ENCODE measurements around the gene PHACTR3. TPM values are rescaled to one million over a fixed set of nuclear protein-coding genes. Genes with fewer than 3 reads are reported as not detected.

The PHACTR3 gene
- total RNA-seq, 2 experiments from 2014 or later, result not detected

- Mint-ChIP-seq H3K36me3 (no peaks in the 10 kb centered on the region), H3K27me3 (no peaks in the 10 kb centered on the region), H3K4me3 (no peak overlapping the region), H3K27ac (no peak overlapping the region), H3K4me1 (ENCODE audit: low read depth) (no peaks in the 10 kb centered on the region), H3K9me3 (no peaks in the 10 kb centered on the region)
- no peak for DNase-seq
- CTCF ChIA-PET, result no interaction called here
- intact Hi-C loops (cut with micrococcal nuclease), result no loop called here
- POLR2A ChIA-PET, result no interaction called here
Measured at GRCh38 chr20:59810449-59811187, 206.3 kb downstream of the PHACTR3 start.

- POLR2A ChIA-PET, result no interaction called here
- Mint-ChIP-seq H3K4me3 (no peak overlapping the region), H3K27me3 (no peaks in the 10 kb centered on the region), H3K9me3 (no peaks in the 10 kb centered on the region), H3K4me1 (ENCODE audit: low read depth) (no peaks in the 10 kb centered on the region), H3K36me3 (no peaks in the 10 kb centered on the region), H3K27ac (no peak overlapping the region)
- CTCF ChIA-PET, result interaction anchor here (0.7 kb wide), 1 partner anchor 38 kb away, joined by 3 read pairs; no protein-coding TSS in a partner anchor
- intact Hi-C loops (cut with micrococcal nuclease), result no loop called here
- DNase-seq, result no peak
Measured at GRCh38 chr20:59811681-59812171, 207.4 kb downstream of the PHACTR3 start.

GRCh38 chr20:59812286-59813125, 208.2 kb downstream of the PHACTR3 start:
- DNase-seq, result no peak
- POLR2A ChIA-PET, result no interaction called here

GRCh38 chr20:59813126-59813947, 209.0 kb downstream of the PHACTR3 start:
- DNase-seq, result no peak
- no peaks in the 10 kb centered on the region for H3K4me1 Mint-ChIP-seq (ENCODE audit: low read depth)
- H3K36me3 Mint-ChIP-seq, result no peaks in the 10 kb centered on the region
- H3K27ac Mint-ChIP-seq, result no peak overlapping the region
- H3K4me3 Mint-ChIP-seq, result no peak overlapping the region
- H3K27me3 Mint-ChIP-seq, result peaks cover 3% of the 10 kb centered on the region
- POLR2A ChIA-PET, result no interaction called here
- intact Hi-C loops (cut with micrococcal nuclease), result no loop called here
- H3K9me3 Mint-ChIP-seq, result no peaks in the 10 kb centered on the region
- CTCF ChIA-PET, result no interaction called here

More at GRCh38 chr20:59812286-59813125, 208.2 kb downstream of the PHACTR3 start:
- no peak overlapping the region for H3K4me3 Mint-ChIP-seq
- H3K36me3 Mint-ChIP-seq, result no peaks in the 10 kb centered on the region
- intact Hi-C loops (cut with micrococcal nuclease), result no loop called here
- no peaks in the 10 kb centered on the region for H3K4me1 Mint-ChIP-seq (ENCODE audit: low read depth)
- no peaks in the 10 kb centered on the region for H3K9me3 Mint-ChIP-seq
- CTCF ChIA-PET, result no interaction called here
- no peak overlapping the region for H3K27ac Mint-ChIP-seq
- H3K27me3 Mint-ChIP-seq, result no peaks in the 10 kb centered on the region

DNA sequence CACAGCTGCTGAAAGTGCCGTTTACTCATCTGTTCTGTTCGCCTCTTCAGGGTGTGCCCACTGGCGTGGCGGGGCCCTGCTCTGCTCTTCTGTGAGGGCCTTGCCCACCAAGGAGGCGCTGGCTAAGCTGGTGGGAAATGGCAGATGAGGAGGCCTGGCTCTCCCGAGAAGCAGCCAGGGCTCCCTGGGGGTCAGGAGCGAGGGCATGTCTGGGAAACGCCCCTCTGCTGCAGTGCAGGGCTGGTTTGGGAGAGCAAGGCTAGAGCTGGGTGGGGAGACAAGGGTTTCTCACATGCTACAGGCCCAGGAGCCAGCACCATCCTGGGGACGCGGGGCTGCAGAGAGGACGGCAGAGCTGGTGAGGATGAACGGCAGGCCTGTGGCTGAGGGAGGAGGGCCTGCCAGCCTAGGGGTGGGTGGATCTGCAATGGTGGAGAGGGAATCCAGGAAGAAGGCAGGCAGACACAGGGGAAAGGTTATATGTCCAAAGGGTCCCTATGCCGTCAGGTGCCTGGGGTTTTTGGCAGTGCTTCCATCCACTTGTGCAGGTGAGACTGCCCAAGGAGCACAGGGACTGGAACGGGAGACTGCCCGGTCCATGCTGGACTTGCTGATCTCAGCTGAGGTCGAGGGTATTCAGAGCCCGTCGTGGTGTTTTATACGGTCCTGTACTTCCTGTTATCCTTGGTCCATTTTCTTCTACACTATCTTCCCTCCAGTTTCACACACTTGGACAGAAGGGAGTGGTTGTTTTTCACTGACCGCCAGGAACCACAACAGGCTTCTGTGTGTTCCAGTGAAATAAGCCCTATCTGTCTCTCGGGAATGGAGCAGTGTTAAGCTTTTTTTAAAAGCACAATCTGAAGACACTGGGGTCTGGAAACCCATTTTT, 209.9 kb downstream of the PHACTR3 start:
- Mint-ChIP-seq H3K9me3 (no peaks in the 10 kb centered on the region), H3K4me3 (no peak overlapping the region), H3K27me3 (peaks cover 3% of the 10 kb centered on the region), H3K4me1 (ENCODE audit: low read depth) (no peaks in the 10 kb centered on the region), H3K36me3 (no peaks in the 10 kb centered on the region), H3K27ac (no peak overlapping the region)
- DNase-seq, result no peak
- POLR2A ChIA-PET, result no interaction called here
- CTCF ChIA-PET, result no interaction called here
- intact Hi-C loops (cut with micrococcal nuclease), result no loop called here

- no peak overlapping the region for H3K4me3 Mint-ChIP-seq
- CTCF ChIA-PET, result no interaction called here
Measured at GRCh38 chr20:59814840-59815340, 210.6 kb downstream of the PHACTR3 start.

DNA sequence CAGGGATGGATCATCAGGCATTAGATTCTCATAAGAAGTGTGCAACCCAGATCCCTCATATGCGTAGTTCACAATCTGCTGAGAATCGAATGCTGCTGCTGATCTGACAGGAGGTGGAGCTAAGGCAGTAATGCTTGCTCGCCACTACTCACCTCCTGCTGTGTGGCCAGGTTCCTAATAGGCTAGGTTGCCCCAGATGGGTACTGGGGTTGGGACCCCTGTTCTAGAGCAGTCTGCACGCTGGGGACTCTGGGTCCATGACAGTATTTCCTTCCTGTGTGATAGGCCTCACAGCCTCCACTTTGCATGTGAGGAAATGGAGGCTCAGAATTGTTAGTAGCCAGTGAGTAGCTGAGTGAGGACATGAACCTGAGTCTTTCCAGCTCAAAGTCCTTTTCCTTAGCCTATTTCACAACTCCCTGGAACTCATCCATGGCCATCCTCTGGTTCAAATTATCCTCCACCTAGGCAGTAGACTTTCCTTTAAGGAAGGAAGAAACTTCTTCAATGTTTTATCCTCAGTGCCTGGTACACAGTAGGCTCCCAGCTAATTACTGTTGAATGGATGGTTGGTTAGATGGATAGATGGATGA, 211.9 kb downstream of the PHACTR3 start:
- H3K4me1 Mint-ChIP-seq (ENCODE audit: low read depth), result no peaks in the 10 kb centered on the region
- H3K27ac Mint-ChIP-seq, result no peak overlapping the region
- ChIA-PET POLR2A (no interaction called here), CTCF (no interaction called here)
- no peaks in the 10 kb centered on the region for H3K36me3 Mint-ChIP-seq
- H3K27me3 Mint-ChIP-seq, result peaks cover 3% of the 10 kb centered on the region
- no peaks in the 10 kb centered on the region for H3K9me3 Mint-ChIP-seq
- H3K4me3 Mint-ChIP-seq, result no peak overlapping the region
- DNase-seq, result no peak
- intact Hi-C loops (cut with micrococcal nuclease), result no loop called here

More at GRCh38 chr20:59814840-59815340, 210.6 kb downstream of the PHACTR3 start:
- no peak overlapping the region for H3K27ac Mint-ChIP-seq
- POLR2A ChIA-PET, result no interaction called here
- peaks cover 3% of the 10 kb centered on the region for H3K27me3 Mint-ChIP-seq
- H3K36me3 Mint-ChIP-seq, result no peaks in the 10 kb centered on the region
- intact Hi-C loops (cut with micrococcal nuclease), result no loop called here
- H3K9me3 Mint-ChIP-seq, result no peaks in the 10 kb centered on the region
- no peak for DNase-seq
- no peaks in the 10 kb centered on the region for H3K4me1 Mint-ChIP-seq (ENCODE audit: low read depth)

- Mint-ChIP-seq H3K36me3 (no peaks in the 10 kb centered on the region), H3K4me3 (no peak overlapping the region), H3K9me3 (no peaks in the 10 kb centered on the region), H3K27ac (no peak overlapping the region), H3K4me1 (ENCODE audit: low read depth) (no peaks in the 10 kb centered on the region), H3K27me3 (peaks cover 3% of the 10 kb centered on the region)
- ChIA-PET POLR2A (no interaction called here), CTCF (no interaction called here)
- intact Hi-C loops (cut with micrococcal nuclease), result no loop called here
- no peak for DNase-seq
Measured at GRCh38 chr20:59817406-59817805, 213.1 kb downstream of the PHACTR3 start.

- peaks cover 3% of the 10 kb centered on the region for H3K27me3 Mint-ChIP-seq
- ChIA-PET CTCF (no interaction called here), POLR2A (no interaction called here)
- DNase-seq, result no peak
- no peaks in the 10 kb centered on the region for H3K36me3 Mint-ChIP-seq
- H3K4me3 Mint-ChIP-seq, result no peak overlapping the region
- H3K4me1 Mint-ChIP-seq (ENCODE audit: low read depth), result no peaks in the 10 kb centered on the region
- no peak overlapping the region for H3K27ac Mint-ChIP-seq
- intact Hi-C loops (cut with micrococcal nuclease), result no loop called here
- H3K9me3 Mint-ChIP-seq, result no peaks in the 10 kb centered on the region
Measured at GRCh38 chr20:59817846-59818615, 213.7 kb downstream of the PHACTR3 start.

GRCh38 chr20:59818911-59819310, 214.6 kb downstream of the PHACTR3 start:
- intact Hi-C loops (cut with micrococcal nuclease), result no loop called here
- Mint-ChIP-seq H3K27ac (no peak overlapping the region), H3K4me3 (no peak overlapping the region), H3K27me3 (peaks cover 3% of the 10 kb centered on the region), H3K9me3 (no peaks in the 10 kb centered on the region), H3K36me3 (no peaks in the 10 kb centered on the region), H3K4me1 (ENCODE audit: low read depth) (no peaks in the 10 kb centered on the region)
- DNase-seq, result no peak
- ChIA-PET POLR2A (no interaction called here), CTCF (no interaction called here)
